Measurements from ENCODE around the gene MAPKBP1.

MAPKBP1 gene

GRCh38 chr15:41782371-41783282 lies 8.3 kb downstream of the MAPKBP1 start:
- no peak for DNase-seq (ENCODE audit: low spot score)

GRCh38 chr15:41783296-41783695 lies 9.0 kb downstream of the MAPKBP1 start:
- DNase-seq (ENCODE audit: low spot score) = no peak

GRCh38 chr15:41788262-41788661 lies 14.0 kb downstream of the MAPKBP1 start:
- DNase-seq (ENCODE audit: low spot score) = no peak

DNA sequence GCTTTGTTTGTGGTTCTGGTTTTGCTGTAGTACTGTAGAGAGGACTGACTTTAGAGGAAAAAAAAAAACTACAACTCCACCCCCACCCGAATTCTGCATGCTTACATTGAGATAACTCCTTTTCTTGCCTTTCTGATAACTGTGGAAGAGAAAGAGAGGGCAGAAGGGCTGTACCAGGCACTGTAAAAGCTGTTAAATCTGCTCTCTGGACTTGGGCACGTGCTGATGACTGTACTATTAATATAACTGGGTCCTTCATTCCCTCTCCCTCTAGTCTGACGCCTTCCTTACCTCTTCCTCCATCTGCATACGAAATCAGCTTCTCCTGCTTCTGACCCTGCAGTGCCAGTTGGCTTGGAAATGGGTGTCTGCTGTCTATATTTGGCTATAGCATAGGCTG lies 15.0 kb downstream of the MAPKBP1 start:
- DNase-seq (ENCODE audit: low spot score) = no peak

- no peak for DNase-seq (ENCODE audit: low spot score)
These were observed 15.4 kb downstream of the MAPKBP1 start for GRCh38 chr15:41789662-41790061.

DNA sequence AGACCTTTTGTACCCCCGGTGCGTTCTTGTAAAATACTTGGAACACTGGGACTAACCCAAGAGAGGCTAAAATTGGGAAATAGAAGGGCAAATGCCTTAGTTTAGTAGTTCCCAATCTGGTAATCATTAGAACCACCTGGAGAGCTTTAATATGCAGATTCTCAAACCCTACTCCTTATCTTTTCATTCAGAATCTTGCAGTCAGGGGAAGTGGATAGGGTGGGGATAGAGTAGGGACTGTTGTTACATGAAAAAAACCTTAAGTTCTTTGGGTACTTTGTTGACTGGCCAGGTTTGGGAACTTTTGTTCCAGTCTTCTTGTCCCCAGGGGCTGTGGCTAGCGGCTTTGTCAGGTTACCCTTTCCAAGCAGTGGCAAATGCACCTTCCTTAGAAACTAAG lies 15.9 kb downstream of the MAPKBP1 start:
- DNase-seq (ENCODE audit: low spot score) = no peak

- DNase-seq (ENCODE audit: low spot score) = no peak
These were observed 16.7 kb downstream of the MAPKBP1 start for GRCh38 chr15:41790756-41791546.

- no peak for DNase-seq (ENCODE audit: low spot score)
These were observed 17.3 kb downstream of the MAPKBP1 start for GRCh38 chr15:41791547-41791937.

DNA sequence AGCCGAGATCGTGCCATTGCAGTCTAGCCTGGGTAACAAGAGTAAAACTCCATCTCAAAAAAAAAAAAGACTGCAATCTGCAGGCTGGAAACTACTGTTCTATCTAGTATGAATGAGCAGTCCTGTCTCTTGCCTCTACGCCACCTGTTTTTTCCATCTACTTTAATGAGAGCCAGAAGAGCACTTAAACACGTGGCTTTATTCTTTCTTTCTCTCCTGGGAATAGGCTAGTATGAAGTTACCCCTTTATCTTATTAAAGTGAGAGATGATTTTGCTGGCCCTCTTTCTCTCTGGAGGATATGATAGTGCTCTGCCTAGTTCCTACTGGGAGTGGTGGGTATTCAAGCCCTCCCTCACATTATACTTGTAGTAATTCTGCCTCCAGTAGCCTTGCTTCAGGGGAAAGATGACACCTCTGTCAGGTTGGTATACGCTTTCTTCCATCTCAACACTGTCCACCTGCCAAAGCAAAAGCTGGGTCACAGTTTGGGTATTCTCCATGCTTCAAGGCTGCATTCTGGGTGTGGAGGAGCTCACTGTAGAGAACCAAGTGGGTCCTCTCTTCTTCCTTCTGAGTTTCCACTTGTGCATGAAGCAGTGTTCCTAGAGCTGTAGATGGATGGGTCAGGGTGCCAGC lies 17.8 kb downstream of the MAPKBP1 start:
- DNase-seq (ENCODE audit: low spot score) = no peak

DNA sequence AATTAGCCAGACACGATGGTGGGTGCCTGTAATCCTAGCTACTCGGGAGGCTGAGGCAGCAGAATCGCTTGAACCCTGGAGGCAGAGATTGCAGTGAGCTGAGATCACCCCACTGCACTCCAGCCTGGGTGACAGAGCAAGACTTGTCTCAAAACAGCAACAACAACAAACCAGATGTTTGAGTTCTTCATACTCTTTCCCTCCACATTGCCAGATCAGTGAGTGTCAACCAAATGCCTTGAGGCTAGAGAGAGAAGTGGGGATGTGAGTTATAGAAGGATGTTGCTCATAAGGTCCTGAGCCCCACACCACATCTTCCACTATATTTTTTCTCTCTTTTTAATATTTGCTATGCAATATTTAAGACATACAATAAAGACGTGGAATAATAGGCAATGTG lies 19.8 kb downstream of the MAPKBP1 start:
- no peak for DNase-seq (ENCODE audit: low spot score)

GRCh38 chr15:41795996-41796856 lies 21.9 kb downstream of the MAPKBP1 start:
- no peak for DNase-seq (ENCODE audit: low spot score)

DNA sequence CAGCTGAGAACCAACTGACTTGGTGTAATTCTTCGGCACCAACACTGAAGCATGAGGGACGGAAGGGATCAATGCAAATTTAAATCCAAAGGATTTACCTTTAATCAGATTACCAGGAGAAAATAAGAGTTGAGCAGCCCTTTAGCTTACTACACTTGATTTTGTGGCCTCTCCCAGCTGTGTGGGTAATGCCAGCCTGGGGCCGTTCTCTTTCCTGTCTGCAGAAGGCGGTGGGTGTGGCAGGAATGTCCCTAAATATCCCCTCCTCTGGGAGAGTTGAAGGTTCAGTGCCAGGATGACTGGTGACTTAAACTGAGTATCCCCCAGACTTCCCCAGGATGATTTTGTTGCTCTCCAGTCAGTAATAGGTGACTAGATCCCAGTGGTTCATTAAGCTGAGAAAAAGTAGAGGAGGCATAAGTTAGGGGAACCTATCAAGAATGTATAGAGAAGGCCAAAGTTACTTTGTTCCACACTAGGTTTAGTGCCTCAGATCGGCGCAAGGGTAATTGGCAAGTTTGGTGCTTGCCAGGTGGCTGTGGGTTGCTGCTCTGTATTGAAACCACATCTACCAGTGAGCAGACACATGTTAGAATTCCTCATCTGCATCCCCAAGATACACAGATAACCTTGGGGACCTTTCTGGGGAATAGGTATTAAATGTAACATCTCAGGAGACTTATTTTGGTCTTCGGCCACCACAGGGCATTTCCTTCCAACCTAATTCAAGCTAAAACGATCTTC lies 23.1 kb downstream of the MAPKBP1 start:
- DNase-seq (ENCODE audit: low spot score) = no peak

GRCh38 chr15:41798607-41799487 lies 24.6 kb downstream of the MAPKBP1 start:
- no peak for DNase-seq (ENCODE audit: low spot score)

DNA sequence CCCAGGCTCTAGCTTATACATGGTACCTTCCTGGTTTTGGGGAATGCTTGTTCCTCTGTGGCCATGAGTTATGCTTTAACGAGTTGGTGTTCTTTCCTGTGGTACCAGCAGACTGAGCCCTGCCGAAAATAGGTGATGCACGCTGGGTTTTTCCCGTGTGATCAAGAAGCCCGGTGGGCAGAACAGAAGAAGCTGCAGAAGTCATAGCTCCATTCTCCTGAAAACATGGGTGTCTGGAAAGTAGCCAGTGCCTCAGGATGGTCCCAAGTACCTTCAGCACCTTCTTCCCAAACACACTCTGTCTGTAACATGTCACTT lies 25.2 kb downstream of the MAPKBP1 start:
- DNase-seq (ENCODE audit: low spot score) = no peak

GRCh38 chr15:41801185-41801584 lies 26.9 kb downstream of the MAPKBP1 start:
- no peak for DNase-seq (ENCODE audit: low spot score)

DNA sequence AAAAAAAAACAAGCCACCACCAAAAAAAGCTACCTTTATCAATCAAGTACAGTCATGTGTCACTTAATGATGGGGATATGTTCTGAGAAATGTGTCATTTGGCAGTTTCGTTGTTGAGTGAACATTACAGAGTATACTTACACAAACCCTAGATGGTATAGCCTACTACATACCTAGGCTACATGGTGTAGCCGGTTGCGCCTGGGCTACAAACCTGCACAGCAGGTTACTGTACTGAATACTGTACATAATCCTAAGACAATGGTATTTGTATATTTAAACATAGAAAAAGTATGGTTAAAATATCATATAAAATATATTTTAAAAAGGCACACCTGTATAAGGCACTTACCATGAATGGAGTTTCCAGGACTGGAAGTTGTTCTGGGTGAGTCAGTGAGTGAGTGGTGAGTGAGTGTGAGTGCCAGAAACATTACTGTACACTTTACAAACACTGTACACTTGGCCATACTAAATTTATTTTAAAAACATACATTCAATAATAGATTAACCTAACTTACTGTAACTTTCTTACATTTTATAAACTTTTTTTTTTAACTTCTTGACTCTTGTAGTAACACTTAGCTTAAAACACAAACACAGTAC lies 27.7 kb downstream of the MAPKBP1 start:
- no peak for DNase-seq (ENCODE audit: low spot score)

- no peak for DNase-seq (ENCODE audit: low spot score)
These were observed 30.1 kb downstream of the MAPKBP1 start for GRCh38 chr15:41804361-41804760.

DNA sequence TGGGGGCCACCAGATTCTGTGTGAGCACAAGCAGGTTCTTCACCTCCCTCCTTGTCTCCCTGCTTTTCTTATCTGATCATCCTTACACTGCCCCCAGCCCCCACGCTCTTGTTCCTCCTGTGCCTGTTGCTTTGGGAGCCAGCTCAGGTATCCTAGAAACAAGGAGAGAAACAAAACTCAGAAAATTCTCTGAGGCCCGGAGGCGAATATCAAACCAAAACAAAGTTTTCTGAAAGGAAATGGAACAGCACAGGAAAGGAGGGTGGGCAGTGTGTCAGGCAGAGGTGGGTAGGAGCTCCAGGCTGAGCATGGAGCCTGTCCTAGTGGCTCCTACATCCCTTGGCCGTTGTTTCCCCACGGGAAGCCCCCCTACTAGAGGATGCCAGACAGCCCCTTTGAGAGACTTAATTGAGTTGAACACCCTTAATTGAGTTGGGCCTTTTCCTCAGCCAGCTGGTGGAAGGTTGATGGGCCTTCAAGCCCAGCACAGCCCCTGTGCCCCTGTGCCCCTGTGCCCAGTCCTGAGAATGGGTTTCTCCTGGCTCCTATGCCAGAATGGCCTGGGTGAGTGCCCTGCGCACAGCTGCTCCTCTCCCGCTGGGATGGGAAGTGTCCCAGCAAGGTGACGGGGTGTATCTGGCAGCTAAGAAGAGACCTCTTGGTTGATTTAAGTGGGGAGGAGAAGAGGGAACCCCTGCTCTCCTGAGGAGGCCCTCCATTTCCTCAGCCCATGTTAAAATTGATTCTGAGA lies 30.8 kb downstream of the MAPKBP1 start:
- no peak for DNase-seq (ENCODE audit: low spot score)

DNA sequence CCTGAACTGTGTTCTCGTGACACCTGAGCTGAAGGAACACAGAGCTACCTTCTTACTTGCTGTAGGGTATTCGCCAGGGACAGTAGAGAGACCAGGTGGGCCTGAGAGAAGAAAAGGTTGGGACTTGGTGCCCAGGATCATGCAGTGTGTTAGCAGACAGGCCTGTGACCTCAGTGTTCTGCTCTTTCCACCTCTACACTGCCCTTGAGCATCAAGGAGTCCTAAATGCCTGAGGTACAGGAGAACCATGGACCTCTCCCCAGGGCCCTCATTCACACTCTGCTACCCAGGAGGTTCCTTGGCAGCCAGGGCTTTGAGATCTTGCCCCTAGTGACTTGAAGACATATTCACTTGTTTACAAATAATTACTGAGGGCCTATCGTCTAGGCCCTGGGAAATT lies 31.4 kb downstream of the MAPKBP1 start:
- DNase-seq (ENCODE audit: low spot score) = no peak

All from hematopoietic multipotent progenitor cell treated with erythropoietin and hydrocortisone succinate and interleukin-3 and kit ligand, for 17 days (in vitro differentiated cells).